Stimulated activated CD4-positive, alpha-beta T cell treated with anti-CD3 and anti-CD28 coated beads, Interleukin-2, amount 100 ng/mL, for 48 hours (primary cell): ENCODE results near the gene CFAP43.
"Not testable (repeated sequence)": the region's sequence is repeated elsewhere in the genome, so short reads cannot be mapped to it uniquely, and the experiment has no call there.

Experiments used
- DNase-seq, 2 donors: peaks; one replicate each; pipeline ENCODE4 v3.0.0-alpha.2; 2020

The CFAP43 gene

DNA sequence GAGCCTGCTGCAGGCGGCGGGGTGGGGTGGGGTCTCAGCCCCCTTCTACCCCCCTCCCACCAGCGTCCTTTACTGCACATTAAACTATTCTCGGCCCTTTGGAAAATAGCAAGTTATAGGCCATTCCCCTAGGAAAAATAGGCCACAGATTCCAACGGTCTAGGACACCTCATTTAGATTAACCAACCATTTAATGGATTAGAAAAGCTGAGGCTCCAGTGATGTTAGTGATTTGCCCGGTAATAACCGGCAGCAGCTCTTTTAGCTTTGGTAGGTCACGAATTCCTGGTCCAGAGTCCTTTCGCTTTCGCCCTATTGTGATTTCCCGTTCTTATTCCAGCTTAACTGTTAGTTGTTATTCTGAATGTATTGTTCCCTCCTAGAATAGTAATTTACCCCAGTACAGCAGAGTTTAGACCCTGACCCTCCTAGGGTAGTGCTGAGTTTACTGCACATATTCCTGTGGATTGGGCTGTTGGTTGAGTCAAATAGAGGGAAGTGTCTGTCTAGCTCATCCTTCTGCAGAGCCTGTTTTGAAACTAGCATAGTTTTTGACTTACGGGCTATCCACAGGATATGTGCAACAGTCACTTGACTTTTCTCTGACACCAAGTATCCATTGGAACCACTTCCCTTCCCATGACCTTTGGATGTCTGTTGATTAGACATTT is 23.3 kb upstream of the CFAP43 start:
- DNase-seq: no peak

DNA sequence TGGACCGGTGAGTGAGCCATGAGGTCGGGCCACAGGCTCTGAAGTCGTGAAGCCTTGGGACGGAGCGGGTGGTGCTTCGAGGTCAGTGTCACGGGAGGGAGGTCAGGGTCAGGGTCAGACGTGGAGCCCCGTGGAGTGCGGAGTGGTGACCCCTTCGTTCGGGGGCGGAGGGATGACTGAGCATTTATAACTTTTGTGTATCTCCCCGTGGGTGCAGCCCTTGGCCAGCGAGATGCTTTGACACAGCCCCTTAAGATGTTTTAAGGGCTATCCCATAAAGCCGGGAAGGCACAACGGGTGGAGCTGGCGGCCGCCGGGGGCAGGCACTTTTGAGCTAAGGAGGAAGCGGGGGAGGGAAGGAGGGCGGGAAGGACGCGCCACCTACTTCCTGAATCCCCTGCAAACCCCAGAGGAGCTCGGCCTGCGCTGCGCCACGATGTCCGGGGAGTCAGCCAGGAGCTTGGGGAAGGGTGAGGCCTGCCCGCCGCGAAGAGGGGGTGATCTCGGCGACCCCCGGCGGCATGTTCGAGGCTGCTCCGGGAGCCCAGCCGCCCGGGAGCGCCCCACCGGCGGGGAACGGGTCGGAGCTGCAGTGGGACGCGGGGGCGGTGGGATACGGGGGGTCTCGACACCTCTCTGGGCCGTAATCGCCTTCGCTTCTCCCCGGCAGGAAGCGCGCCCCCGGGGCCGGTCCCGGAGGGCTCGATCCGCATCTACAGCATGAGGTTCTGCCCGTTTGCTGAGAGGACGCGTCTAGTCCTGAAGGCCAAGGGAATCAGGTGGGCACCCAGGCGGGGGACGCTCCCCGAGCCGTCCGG is 22.5 kb upstream of the CFAP43 start, which contains the start of gene GSTO1:
Gene GSTO1, plus strand, starts transcription at position 400 of the 818 bp plus-strand sequence. Its CDS starts 37 bp downstream, at position 437.
- DNase-seq: peak in 1 of 2 donors; percentile 41

GRCh38 chr10:104253606-104254410 is 21.6 kb upstream of the CFAP43 start:
- no peak for DNase-seq

GRCh38 chr10:104253106-104253505 is 20.9 kb upstream of the CFAP43 start:
- no peak for DNase-seq

GRCh38 chr10:104252368-104252767 is 20.2 kb upstream of the CFAP43 start:
- DNase-seq: no peak

GRCh38 chr10:104251443-104251842 is 19.3 kb upstream of the CFAP43 start:
- no peak for DNase-seq

- no peak for DNase-seq
Observed at GRCh38 chr10:104250371-104250770, 18.2 kb upstream of the CFAP43 start.

DNA sequence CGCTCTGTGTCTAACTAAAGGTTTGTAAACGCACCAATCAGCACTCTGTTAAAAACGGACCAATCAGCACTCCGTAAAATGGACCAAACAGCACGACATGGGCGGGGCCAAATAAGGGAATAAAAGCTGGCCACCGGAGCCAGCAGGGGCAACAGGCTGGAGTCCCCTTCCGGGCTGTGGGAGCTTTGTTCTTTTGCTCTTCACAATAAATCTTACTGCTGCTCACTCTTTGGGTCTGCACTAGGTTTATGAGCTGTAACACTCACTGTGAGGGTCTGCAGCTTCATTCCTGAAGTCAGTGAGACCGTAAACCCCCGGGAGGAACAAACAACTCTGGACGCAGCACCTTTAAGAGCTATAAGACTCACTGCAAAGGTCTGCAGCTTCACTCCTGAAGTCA is 16.8 kb upstream of the CFAP43 start:
- DNase-seq: not testable (repeated sequence)

DNA sequence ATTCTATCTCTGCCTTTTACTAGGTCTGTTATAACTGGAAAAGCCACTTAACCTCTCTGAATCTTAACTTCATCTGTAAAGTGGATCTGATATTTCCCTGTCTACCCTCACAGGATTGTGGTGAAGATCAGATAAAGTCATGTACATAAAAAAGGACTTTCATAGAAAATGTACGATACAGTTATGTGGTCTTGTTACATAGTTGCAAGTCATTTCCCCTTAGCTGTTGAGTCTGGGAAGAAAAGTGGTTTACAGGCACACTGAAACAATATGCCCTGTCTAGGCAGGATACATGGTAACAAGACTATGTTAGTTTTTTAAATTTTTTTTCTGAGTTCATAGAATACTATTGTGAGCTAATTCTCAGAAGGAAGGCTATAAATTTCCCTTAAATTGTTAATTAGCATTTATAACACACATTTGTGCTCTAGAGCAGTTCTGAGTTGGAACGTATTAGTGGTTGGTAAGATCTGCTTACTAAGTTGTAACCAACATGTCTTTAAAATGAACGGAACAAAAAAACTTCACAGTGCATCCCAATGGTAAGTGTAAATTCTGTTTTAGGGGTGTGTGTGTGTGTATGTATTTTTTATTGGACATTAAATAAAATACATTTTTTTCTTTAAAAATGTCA is 15.5 kb upstream of the CFAP43 start:
- DNase-seq: no peak

- DNase-seq: no peak
Observed at GRCh38 chr10:104246976-104247375, 14.8 kb upstream of the CFAP43 start.

GRCh38 chr10:104245066-104245632 is 13.0 kb upstream of the CFAP43 start:
- DNase-seq: no peak

- DNase-seq: no peak
Observed at GRCh38 chr10:104243512-104243911, 11.3 kb upstream of the CFAP43 start.

GRCh38 chr10:104243009-104243408 is 10.8 kb upstream of the CFAP43 start:
- DNase-seq: not testable (repeated sequence)

- no peak for DNase-seq
Observed at GRCh38 chr10:104242545-104242944, 10.4 kb upstream of the CFAP43 start.

GRCh38 chr10:104240078-104240477 is 7.9 kb upstream of the CFAP43 start:
- no peak for DNase-seq

- DNase-seq: no peak
Observed at GRCh38 chr10:104235801-104236200, 3.6 kb upstream of the CFAP43 start.

- DNase-seq: no peak
Observed at GRCh38 chr10:104234934-104235333, 2.8 kb upstream of the CFAP43 start.

- DNase-seq: no peak
Observed at GRCh38 chr10:104233817-104234216, 1.7 kb upstream of the CFAP43 start.

GRCh38 chr10:104232613-104233102 is 494 bp upstream of the CFAP43 start:
- DNase-seq: no peak

GRCh38 chr10:104230490-104230889 is 1.7 kb downstream of the CFAP43 start:
- no peak for DNase-seq

- DNase-seq: no peak
Observed at GRCh38 chr10:104223304-104223703, 8.9 kb downstream of the CFAP43 start.

- DNase-seq: no peak
Observed at GRCh38 chr10:104220522-104220921, 11.6 kb downstream of the CFAP43 start.
